Upper lobe of left lung (tissue), 6 donors: ENCODE measurements around the gene MANEAL. TPM values are rescaled to one million over a fixed set of nuclear protein-coding genes. Genes with fewer than 3 reads are reported as not detected.

ENCODE experiments used
- ATAC-seq, 2 donors: fragments of 200-7000 bp; cut with Tn5 transposase; one replicate each; pipeline ENCODE4 v1.9.1; 2022; ENCODE audit warnings: mild to moderate bottlenecking in 2 of 2, moderate library complexity in 2 of 2; ENCODE audit not compliant: low FRiP score in 2 of 2
- DNase-seq, 2 donors: peaks; one replicate each; pipeline ENCODE4 v3.0.0-alpha.2; 2019 to 2020
- H3K27ac ChIP-seq, 4 donors: fragments of 200-600 bp; sonication (generic); one replicate each; pipeline ENCODE4 v1.5.1; 2016 to 2019
- H3K27me3 ChIP-seq, 4 donors: fragments of 200-600 bp; sonication (generic); one replicate each; pipeline ENCODE4 v1.5.1; 2017 to 2019
- H3K36me3 ChIP-seq, 4 donors: fragments of 200-600 bp; sonication (generic); one replicate each; pipeline ENCODE4 v1.5.1; 2016 to 2019
- H3K4me1 ChIP-seq, 4 donors: fragments of 200-600 bp; sonication (generic); one replicate each; pipeline ENCODE4 v1.5.1; 2018 to 2019
- H3K4me3 ChIP-seq, 4 donors: fragments of 200-600 bp; sonication (generic); one replicate each; pipeline ENCODE4 v1.5.1; 2017 to 2019; ENCODE audit warnings: mild to moderate bottlenecking in 2 of 4, moderate library complexity in 1 of 4
- H3K9me3 ChIP-seq, 4 donors: fragments of 200-600 bp; sonication (generic); one replicate each; pipeline ENCODE4 v1.5.1; 2018 to 2019
- CTCF ChIP-seq, 6 experiments: fragments of 450-650 bp in 4 of 6; fragments of 200-600 bp in 2 of 6; sonication (generic) in 2 of 6; IDR thresholded peaks; one replicate each; pipeline ENCODE4 v1.5.1; 2016 to 2019; ENCODE audit warnings: antibody characterized with exemption in 6 of 6
- EP300 ChIP-seq, 4 donors: sonication (generic); formaldehyde crosslinking; IDR thresholded peaks; one replicate each; pipeline ENCODE4 v1.5.1; 2017; ENCODE audit warnings: antibody characterized with exemption in 4 of 4, control low read depth in 2 of 4
- POLR2A ChIP-seq, 4 donors: fragments of 450-650 bp; IDR thresholded peaks; one replicate each; pipeline ENCODE4 v1.5.1; 2016 to 2017; ENCODE audit warnings: antibody characterized with exemption in 4 of 4, mild to moderate bottlenecking in 2 of 4
- POLR2AphosphoS5 ChIP-seq, 2 donors: sonication (generic); formaldehyde crosslinking; IDR thresholded peaks; one replicate each; pipeline ENCODE4 v1.5.1; 2017; ENCODE audit warnings: antibody characterized with exemption in 2 of 2
- WGBS, 2 donors: methylation state at CpG; one replicate each; pipeline ENCODE4 v1.1.5; 2017 to 2018; 5-methylcytosine and 5-hydroxymethylcytosine counted together
- total RNA-seq, 6 donors: library from RNA; depleted of rRNA in 4 of 6; stranded (reverse); fragments of >200 nt in 4 of 6; gene quantifications; one replicate each; pipeline versions ENCODE4 v1.1.0 to v1.2.1, GENCODE V29; 2016 to 2021
- donor health status: DM: no; HTN: no; CAD: no; lungs with moderate emphysema.
- donor health status: DM: no; HTN: yes; CAD: no; lungs with severe emphysema.

The MANEAL gene
- total RNA-seq, 6 donors from 2014 or later: 2.8 to 8.1 (median 5.2) TPM

GRCh38 chr1:37752583-37753471 lies 40.8 kb upstream of the MANEAL start:
- ATAC-seq (peak in 1 of 2 donors; percentile 50), DNase-seq (peak in 1 of 2 donors; percentile 90)
- peak overlapping the region in 3 of 4 donors; percentile 46 to 50 (median 47) for H3K4me3 ChIP-seq
- H3K9me3 ChIP-seq: no peaks in the 10 kb centered on the region
- TF ChIP-seq POLR2A (IDR thresholded peaks at IDR 0.05): no peak
- TF ChIP-seq CTCF (IDR thresholded peaks at IDR 0.05): no peak
- TF ChIP-seq EP300 (IDR thresholded peaks at IDR 0.05): no peak
- TF ChIP-seq POLR2AphosphoS5 (IDR thresholded peaks at IDR 0.05): no peak
- H3K27me3 ChIP-seq: peaks cover 0 to 24% (median 12%) of the 10 kb centered on the region in 4 donors
- no peaks in the 10 kb centered on the region for H3K36me3 ChIP-seq
- WGBS, 2 donors: 4 to 10% methylated on average over 15 to 42 of the region's 105 CpGs
- H3K27ac ChIP-seq: no peak overlapping the region
- H3K4me1 ChIP-seq: peaks cover 4 to 16% (median 6%) of the 10 kb centered on the region in 4 donors

- H3K9me3 ChIP-seq: no peaks in the 10 kb centered on the region
- H3K4me1 ChIP-seq: peaks cover 4 to 16% (median 6%) of the 10 kb centered on the region in 4 donors
- H3K27ac ChIP-seq: no peak overlapping the region
- peaks cover 0 to 24% (median 12%) of the 10 kb centered on the region in 4 donors for H3K27me3 ChIP-seq
- 5 to 10% methylated on average over 26 to 46 of the region's 52 CpGs for WGBS, 2 donors
- no peaks in the 10 kb centered on the region for H3K36me3 ChIP-seq
- peak in 1 of 2 donors; percentile 64 for DNase-seq
- H3K4me3 ChIP-seq: peak overlapping the region in 3 of 4 donors; percentile 46 to 50 (median 47)
- ATAC-seq: peak in 1 of 2 donors; percentile 7
- TF ChIP-seq CTCF (IDR thresholded peaks at IDR 0.05) (no peak), POLR2A (IDR thresholded peaks at IDR 0.05) (no peak), EP300 (IDR thresholded peaks at IDR 0.05) (no peak), POLR2AphosphoS5 (IDR thresholded peaks at IDR 0.05) (no peak)
Observed at GRCh38 chr1:37753473-37754321, 40.0 kb upstream of the MANEAL start.

GRCh38 chr1:37755290-37755689 lies 38.4 kb upstream of the MANEAL start:
- H3K9me3 ChIP-seq: no peaks in the 10 kb centered on the region
- no peak overlapping the region for H3K4me3 ChIP-seq
- no peak for TF ChIP-seq EP300 (IDR thresholded peaks at IDR 0.05)
- TF ChIP-seq CTCF (IDR thresholded peaks at IDR 0.05): no peak
- TF ChIP-seq POLR2AphosphoS5 (IDR thresholded peaks at IDR 0.05): no peak
- TF ChIP-seq POLR2A (IDR thresholded peaks at IDR 0.05): no peak
- peaks cover 0 to 24% (median 12%) of the 10 kb centered on the region in 4 donors for H3K27me3 ChIP-seq
- no peak overlapping the region for H3K27ac ChIP-seq
- DNase-seq (no peak), ATAC-seq (peak in 1 of 2 donors; percentile 61)
- H3K36me3 ChIP-seq: no peaks in the 10 kb centered on the region
- 59 to 88% methylated on average over 1 of the region's 1 CpG for WGBS, 2 donors
- H3K4me1 ChIP-seq: peaks cover 4 to 16% (median 6%) of the 10 kb centered on the region in 4 donors

GRCh38 chr1:37755951-37756560 lies 37.6 kb upstream of the MANEAL start:
- Histone ChIP-seq H3K36me3 (no peaks in the 10 kb centered on the region), H3K4me1 (peaks cover 4 to 16% (median 6%) of the 10 kb centered on the region in 4 donors), H3K27me3 (peaks cover 0 to 23% (median 10%) of the 10 kb centered on the region in 4 donors), H3K9me3 (no peaks in the 10 kb centered on the region), H3K27ac (no peak overlapping the region), H3K4me3 (no peak overlapping the region)
- DNase-seq (no peak), ATAC-seq (no peak)
- no peak for TF ChIP-seq EP300 (IDR thresholded peaks at IDR 0.05)
- TF ChIP-seq POLR2AphosphoS5 (IDR thresholded peaks at IDR 0.05): no peak
- TF ChIP-seq POLR2A (IDR thresholded peaks at IDR 0.05): no peak
- TF ChIP-seq CTCF (IDR thresholded peaks at IDR 0.05): no peak
- 56 to 60% methylated on average over 2 to 4 of the region's 4 CpGs for WGBS, 2 donors
